GM19099 (cell line): ENCODE results near the gene NUDT5.

Experiments
- POLR2A ChIP-seq: IDR thresholded peaks from 3 replicates; pipeline ENCODE4 v1.6.1; 2011; ENCODE audit warnings: low read depth; ENCODE audit not compliant: insufficient read length; ENCODE audit errors: extremely low read depth

Gene NUDT5

DNA sequence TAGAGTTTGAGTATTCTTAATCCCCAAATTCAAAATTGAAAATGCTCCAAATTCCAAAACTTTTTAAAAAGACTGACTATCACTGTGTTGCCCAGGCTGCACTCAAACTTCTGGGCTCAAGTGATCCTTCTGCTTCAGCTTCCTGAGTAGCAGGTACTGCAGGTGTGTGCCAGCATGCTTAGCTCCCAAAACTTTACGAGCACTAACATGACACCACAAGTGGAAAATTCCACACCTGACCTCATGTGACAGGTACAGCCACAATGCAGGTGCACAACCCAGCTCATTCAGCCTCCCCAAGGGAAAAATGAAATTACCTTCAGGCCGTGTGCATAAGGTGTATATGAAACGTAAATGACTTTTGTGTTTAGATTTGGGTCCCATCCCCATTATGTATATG lies 16.8 kb upstream of the NUDT5 start:
- TF ChIP-seq POLR2A: no peak

DNA sequence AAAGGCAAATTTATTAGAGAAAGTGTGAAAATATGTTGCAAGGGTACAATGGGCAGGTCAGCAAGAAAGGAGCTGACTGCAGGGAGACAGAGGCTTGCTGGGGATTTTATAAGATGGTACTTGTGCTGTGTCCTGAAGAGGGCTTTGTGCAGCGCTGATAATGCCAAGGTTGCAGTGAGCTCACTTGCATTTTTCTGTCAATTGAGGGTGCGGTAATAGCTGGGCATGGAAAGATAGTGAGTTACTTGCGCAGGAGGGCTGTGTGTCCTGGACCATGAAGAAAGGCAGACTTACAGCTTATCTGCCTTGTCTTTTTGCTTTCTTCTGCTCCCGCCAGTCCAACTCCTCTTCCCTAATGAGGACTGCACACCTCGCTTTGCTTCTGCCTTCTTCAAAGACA lies 12.8 kb upstream of the NUDT5 start:
- TF ChIP-seq POLR2A: no peak

DNA sequence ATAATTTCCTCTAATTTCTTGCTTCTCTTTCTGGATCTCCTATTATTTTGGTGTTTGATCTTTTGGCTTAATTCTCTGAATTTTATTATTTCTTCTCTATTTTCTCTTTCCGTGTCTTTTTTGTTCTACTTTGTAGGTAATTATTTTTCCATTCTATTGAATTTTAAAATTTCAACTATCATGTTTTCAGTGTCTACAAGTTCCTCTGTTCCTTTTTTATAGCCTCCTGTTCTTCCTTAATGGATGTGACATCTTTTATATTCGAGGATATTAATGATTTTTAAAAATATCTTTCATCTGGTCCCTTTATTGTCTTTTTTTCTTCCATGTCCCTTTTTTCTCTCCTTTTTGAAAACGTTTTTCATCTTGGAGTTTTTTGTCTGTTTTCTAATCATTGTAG lies 11.4 kb upstream of the NUDT5 start:
- no peak for TF ChIP-seq POLR2A

DNA sequence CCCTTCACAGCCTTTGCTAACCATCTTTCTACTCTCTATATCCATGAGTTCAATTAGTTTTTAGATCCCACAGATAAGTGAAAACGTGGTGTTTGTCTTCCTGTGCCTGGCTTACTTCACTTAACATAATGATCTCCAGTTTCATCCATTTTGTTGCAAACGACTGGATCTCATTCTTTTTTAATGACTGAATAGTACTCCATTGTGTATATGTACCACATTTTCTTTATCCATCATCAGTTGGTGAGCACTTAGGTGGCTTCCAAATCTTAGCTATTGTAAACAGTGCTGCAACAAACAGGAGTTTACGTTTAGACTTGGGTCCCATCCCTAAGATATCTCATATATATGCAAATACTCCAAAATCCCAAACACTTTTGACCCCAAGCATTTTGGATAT lies 9.4 kb upstream of the NUDT5 start:
- no peak for TF ChIP-seq POLR2A

DNA sequence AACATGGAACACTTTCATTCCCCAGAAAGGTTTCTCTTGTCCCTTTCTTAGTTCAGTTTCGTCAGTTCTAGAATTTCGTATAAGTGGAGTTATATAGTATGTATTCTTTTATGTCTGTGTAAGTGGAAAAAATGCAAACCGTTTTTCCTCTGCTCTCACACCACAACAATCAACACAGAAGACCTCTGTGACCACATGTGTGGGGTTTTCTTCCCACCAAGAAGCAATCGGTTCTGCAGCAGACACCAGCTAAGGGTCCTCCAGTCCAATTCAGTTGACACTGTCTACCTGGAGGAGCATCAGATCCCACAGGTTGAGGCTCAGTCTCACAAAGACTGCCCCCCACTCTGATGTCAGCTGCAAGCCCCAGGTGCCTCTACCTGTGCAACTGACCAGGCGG lies 6.5 kb upstream of the NUDT5 start:
- no peak for TF ChIP-seq POLR2A

DNA sequence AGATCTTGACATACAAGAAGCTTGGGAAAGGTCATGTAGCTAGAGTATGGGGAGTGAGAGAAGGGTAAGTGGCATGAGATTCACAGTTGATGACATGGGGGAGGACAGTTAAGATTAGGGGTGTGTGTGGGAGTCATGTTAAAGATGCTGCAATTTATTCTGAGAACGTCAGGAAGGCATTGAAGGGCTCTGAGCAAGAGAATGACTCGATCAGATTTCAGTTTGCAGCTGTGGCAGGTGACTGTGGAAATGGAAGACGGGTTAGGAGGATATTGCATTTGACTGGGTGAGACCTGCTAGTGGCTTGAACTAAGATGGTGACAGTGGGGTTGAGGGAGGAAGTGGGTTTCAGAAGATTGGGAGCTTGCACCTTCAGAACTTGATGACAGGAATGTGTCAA lies 5.9 kb upstream of the NUDT5 start:
- TF ChIP-seq POLR2A: no peak

DNA sequence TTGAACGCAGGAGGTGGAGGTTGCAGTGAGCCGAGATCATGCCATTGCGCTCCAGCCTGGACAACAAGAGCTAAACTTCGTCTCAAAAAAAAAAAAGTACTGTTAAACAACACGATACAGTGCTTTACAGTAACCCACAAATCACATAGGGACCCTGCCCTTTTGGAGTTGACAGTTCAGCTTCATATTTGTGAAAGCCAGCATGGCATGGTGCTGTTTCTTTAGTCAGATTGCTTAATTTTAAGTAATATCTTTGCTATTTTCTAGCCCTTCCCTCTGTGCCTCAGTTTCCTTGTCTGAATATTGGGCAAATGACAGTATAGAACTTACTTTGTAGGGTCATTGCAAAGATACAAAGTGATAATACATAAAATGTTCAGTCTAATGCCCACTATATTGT lies 5.2 kb upstream of the NUDT5 start:
- no peak for TF ChIP-seq POLR2A

DNA sequence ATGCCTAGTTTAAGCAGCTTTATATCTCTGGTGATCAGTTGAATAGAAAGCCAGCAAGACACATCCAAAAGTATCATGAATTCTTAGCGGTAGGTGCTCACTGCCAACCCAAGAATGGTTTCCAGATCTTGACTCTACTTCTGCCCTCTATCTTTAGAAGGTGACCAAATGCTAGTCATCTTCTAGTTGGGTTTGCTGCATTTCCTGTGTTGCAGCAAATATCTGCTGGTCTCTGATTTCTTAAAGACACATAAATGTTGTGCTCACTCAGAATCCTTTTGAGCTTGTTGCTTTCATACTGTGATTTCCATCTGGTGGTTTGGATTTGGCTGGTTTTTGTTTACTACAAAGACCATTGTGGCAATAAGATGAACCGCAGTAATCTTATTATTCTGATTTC lies 2.5 kb upstream of the NUDT5 start:
- no peak for TF ChIP-seq POLR2A

DNA sequence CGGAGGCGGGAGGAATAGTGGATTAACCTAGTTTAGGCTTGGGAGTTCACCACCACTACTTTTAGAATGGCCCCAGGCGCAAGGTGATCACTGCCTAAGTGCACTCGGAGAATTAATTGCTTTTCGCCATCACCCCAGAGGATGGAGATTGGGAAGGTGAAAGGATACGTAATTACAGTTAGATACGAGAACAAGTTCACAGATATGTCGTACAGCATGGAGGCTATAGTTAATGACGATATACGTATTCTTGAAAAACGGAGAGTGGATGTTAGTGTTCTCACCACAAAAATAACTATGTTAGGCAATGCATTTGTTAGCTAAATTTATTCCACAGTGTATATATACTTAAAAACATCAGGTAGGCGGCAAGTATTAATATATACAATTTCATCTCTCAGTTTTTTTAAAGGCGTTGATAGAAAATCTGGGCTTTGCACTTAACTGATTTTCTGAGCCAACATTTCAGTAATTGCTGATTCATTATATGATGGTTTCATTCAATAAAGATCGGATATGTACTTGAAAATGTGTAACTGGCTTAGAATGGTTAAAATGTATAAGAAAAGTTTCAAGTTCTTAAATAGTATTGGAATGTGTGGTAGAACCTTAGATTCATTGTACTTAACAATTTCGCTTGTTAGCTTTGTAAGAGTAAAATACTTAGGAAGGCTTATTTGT lies 980 bp upstream of the NUDT5 start:
- no peak for TF ChIP-seq POLR2A

DNA sequence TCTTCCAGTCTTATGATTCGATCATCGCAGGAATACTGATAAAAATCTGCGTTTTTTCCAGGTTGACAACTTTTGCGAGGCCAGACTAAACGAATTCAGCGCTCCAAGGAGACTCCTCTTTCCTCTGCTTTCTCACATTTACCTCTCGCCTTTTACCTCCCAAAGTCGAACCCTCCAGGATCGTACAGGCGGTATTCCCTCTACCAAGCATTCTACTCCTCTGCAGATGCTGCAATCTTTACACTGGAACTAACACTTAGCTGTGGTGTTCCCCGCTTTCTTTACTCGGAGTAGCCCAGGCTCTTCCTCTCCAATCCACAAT lies 449 bp downstream of the NUDT5 start:
- no peak for TF ChIP-seq POLR2A

DNA sequence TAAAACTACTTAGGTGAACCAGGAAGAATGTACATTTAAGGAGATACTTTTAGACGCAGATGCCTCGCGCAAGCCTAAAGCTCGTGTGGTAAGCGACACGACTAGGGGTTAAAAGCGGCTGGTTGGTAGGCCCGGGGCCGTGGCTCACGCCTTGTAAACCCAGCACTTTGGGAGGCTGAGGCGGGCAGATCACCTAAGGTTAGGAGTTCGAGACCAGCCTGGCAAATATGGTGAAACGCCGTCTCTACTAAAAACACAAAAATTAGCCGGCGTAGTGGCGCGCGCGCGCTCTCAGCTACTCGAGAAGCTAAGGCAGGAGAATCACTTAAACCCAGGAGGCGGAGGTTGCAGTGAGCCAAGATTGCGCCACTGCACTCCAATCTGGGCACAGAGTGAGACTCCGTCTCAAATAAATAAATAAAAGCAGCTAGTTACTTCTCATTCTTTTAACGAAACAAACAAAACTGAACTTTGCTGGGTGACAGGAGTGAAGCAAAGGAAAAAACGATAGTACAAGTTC lies 879 bp downstream of the NUDT5 start:
- TF ChIP-seq POLR2A: no peak

DNA sequence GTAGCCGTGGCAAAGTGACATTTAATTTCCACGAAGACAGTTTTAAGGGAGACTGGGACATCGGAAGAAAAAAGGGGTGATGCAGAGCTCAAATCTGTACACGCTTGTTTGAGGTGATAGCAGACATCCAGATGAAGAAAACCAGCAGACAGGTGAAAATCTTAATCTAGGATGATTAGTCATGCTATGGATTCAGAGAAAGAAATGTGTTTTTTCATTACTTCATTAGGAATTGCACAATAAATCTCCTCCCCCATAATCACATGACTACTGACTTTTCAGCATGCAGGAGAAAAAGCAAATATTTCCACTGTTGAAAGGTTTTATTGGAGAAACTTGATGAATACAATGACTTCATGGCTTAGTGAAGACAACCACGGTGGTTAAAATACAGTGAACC lies 2.5 kb downstream of the NUDT5 start:
- TF ChIP-seq POLR2A: no peak

DNA sequence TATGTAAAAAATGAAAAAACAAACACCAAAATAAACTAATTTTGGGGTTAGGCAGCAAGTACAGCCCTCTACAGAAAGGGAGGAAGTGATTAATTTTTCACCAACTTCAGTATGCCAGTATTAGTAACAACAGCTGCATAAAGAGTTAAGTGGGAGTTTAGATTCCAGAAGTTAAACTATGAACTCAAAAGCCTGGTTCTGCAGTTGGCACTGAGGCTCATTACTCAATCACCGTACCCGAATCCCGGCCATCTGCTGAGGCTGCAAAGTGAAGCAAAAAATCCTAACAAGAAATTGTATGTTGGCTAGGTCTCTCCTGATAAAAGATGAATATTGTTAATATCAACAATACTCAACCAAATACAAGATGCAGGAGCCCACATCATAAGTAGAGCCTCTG lies 4.0 kb downstream of the NUDT5 start:
- TF ChIP-seq POLR2A: no peak

DNA sequence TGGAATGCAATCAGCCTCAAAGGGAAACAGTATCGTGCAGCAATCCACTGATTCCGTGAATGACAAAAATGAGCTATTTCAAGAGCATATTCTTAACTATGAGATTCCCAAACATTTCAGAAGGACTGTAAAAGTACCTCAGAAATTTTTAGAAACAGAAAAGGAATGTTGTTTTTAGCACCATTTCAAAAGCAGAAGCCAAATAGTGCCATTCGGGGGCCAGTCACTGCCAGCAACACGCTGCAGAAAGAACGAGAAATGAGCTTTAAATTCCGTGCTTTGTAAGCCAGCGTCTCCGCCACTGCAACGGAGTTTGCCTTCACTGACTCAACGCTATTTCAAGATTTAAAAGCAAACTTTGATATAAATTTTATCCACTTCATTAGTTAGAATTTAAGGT lies 6.3 kb downstream of the NUDT5 start:
- TF ChIP-seq POLR2A: no peak

DNA sequence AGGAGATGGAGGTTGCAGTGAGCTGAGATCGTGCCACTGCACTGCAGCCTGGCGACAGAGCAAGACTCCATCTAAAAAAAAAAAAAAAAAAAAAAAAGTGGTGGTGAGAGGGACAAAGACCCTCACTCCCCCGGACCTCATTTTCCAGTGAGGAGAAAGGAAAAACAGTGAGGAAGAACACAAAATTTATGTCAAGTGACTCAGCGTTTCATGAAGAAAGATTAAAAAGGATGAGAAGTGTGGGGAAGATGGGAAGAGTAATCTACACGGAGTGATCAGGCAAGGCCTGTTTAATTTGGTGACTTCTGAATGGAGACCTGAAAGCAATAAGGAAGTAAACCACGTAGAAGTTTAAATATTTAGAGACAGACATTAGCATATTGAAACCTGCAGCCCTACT lies 7.0 kb downstream of the NUDT5 start:
- TF ChIP-seq POLR2A: no peak

DNA sequence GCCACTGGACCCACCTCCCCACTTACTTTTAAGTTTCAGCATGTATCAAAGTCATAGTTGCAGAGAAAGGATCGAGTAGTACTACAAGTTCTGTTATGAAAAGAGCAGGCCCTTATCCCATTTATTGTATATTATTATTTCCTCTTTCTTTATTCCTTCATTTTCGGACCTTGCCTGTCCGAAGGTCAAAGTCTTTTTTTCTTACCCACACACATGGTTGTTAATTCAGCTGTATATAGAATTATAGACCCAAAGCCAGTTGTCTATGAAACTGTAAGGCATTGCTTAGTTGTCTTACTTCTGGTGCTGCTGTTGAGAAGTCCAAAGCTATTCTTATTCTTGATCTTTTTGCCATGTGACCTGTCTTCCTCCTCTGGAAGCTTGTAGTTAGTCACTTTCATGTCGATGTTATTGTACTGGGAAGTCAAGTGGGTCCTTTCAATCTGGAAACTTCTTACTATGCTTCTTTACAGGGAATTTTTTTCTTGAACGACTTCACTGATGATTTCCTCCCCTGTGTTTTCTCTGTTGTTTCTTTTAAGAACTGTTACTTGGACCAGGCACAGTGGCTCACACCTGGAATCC lies 8.3 kb downstream of the NUDT5 start:
- no peak for TF ChIP-seq POLR2A

DNA sequence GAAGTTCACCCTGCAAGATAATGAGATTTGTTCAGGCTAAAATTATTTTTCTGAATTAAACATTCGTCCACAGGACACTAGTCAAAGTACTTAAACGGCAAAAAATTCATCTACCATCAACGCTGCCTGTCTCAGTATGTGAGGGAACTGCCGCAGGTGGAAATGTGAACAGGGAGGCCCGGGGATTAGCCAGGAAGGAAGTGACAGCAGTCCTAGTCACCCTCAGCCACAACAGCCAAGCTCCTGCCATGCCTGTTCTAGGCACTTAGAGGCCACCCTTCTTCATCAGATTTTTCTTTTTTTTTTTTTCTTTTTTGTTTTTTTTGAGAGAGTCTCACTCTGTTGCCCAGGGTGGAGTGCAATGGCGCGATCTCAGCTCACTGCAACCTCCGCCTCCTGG lies 9.4 kb downstream of the NUDT5 start:
- TF ChIP-seq POLR2A: no peak
